ENCODE results near the gene TBCD. TPM values are rescaled to one million over a fixed set of nuclear protein-coding genes. Genes with fewer than 3 reads are reported as not detected.

The TBCD gene
- total and polyA plus RNA-seq, 9 of the 15 experiments (the other 6 are each of a cell fraction or from before 2014, with no cell fraction given) = 8.9 to 98.5 (median 28.0) TPM

- ChIA-PET POLR2A (interaction anchor here (0.8 to 1.7 kb wide), 2 partner anchors 11 to 24 kb away, joined by 3 to 5 read pairs; no protein-coding TSS in a partner anchor), CTCF (ENCODE audit: low intra/inter-chr PET ratio) (no interaction called here)
- Histone ChIP-seq H4K20me1 (replicated peaks; ENCODE audit: control insufficient read depth, insufficient read depth, low read length) (no peaks in the 10 kb centered on the region), H3K9me3 (replicated peaks; ENCODE audit: control insufficient read depth, insufficient read depth, low read depth, low read length) (no peaks in the 10 kb centered on the region), H2AFZ (ENCODE audit: low read depth, low read length) (no peak overlapping the region), H3K27ac (ENCODE audit: extremely low read depth, low read depth, low read length) (no peak overlapping the region), H3K4me3 (no peak overlapping the region), H3K27me3 (ENCODE audit: control insufficient read depth in 2 of 2, insufficient read depth in 2 of 2, low read length in 2 of 2) (no peaks in the 10 kb centered on the region), H3K9me1 (ENCODE audit: control insufficient read depth, insufficient read depth, low read length) (no peaks in the 10 kb centered on the region), H3K4me2 (ENCODE audit: insufficient read depth, low read length) (no peak overlapping the region), H3K4me1 (replicated peaks in 1 of 2; ENCODE audit: control insufficient read depth in 2 of 2, insufficient read depth in 2 of 2, low read length in 2 of 2) (peaks cover 0 to 17% of the 10 kb centered on the region in 2 experiments; a peak in 2 of 5 replicates), H3K36me3 (ENCODE audit: control insufficient read depth, insufficient read depth, low read length) (peaks cover 8% of the 10 kb centered on the region; the same call in 1 of the 3 replicates), H3K9ac (ENCODE audit: insufficient read depth in 1 of 2, low read depth in 2 of 2, low read length in 2 of 2) (peak overlapping the region in 1 of 2 experiments; percentile 58; a peak in 1 of 4 replicates), H3K79me2 (ENCODE audit: control insufficient read depth, insufficient read depth, low read length) (no peaks in the 10 kb centered on the region)
- ATAC-seq = no peak
- FAIRE-seq = no peak
- in situ Hi-C loops (cut with MboI) (no loop called here), intact Hi-C loops (cut with micrococcal nuclease) (no loop called here)
- TF ChIP-seq ATF4 (CRISPR knock-in tag; IDR thresholded peaks at IDR 0.05) (no peak), ATF1 (CRISPR knock-in tag; IDR thresholded peaks at IDR 0.05) (no peak), ATF1 (tag; IDR thresholded peaks at IDR 0.05) (no peak), ZNF77 (CRISPR knock-in tag; IDR thresholded peaks at IDR 0.05) (no peak)
- no TSS peak for BruUV-seq (replicated peaks)
- DNase-seq (ENCODE audit: extremely low read depth in 1 of 4, low spot score in 3 of 4) = no peak
- 89% methylated on average over 9 of the region's 11 CpGs for WGBS (ENCODE audit: insufficient coverage, low coverage, missing lambda C conversion rate)
Observed at GRCh38 chr17:82844796-82845162, 92.9 kb downstream of the TBCD start.

- ATAC-seq (no peak), DNase-seq (ENCODE audit: extremely low read depth in 1 of 4, low spot score in 3 of 4) (no peak), FAIRE-seq (no peak)
- Histone ChIP-seq H2AFZ (ENCODE audit: low read depth, low read length) (no peak overlapping the region), H3K4me3 (no peak overlapping the region), H3K27me3 (ENCODE audit: control insufficient read depth in 2 of 2, insufficient read depth in 2 of 2, low read length in 2 of 2) (no peaks in the 10 kb centered on the region), H3K4me2 (ENCODE audit: insufficient read depth, low read length) (no peak overlapping the region), H3K9me3 (replicated peaks; ENCODE audit: control insufficient read depth, insufficient read depth, low read depth, low read length) (no peaks in the 10 kb centered on the region; the same call in 1 of the 2 replicates), H3K9ac (ENCODE audit: insufficient read depth in 1 of 2, low read depth in 2 of 2, low read length in 2 of 2) (peak overlapping the region in 1 of 2 experiments; percentile 58; a peak in 1 of 4 replicates), H3K9me1 (ENCODE audit: control insufficient read depth, insufficient read depth, low read length) (no peaks in the 10 kb centered on the region), H3K4me1 (replicated peaks in 1 of 2; ENCODE audit: control insufficient read depth in 2 of 2, insufficient read depth in 2 of 2, low read length in 2 of 2) (peaks cover 0 to 21% of the 10 kb centered on the region in 2 experiments; a peak in 2 of 5 replicates), H4K20me1 (replicated peaks; ENCODE audit: control insufficient read depth, insufficient read depth, low read length) (no peaks in the 10 kb centered on the region), H3K27ac (ENCODE audit: extremely low read depth, low read depth, low read length) (no peak overlapping the region), H3K79me2 (ENCODE audit: control insufficient read depth, insufficient read depth, low read length) (no peaks in the 10 kb centered on the region; the same call in 2 of the 3 replicates), H3K36me3 (ENCODE audit: control insufficient read depth, insufficient read depth, low read length) (peaks cover 8% of the 10 kb centered on the region; the same call in 1 of the 3 replicates)
- POLR2A ChIA-PET = interaction anchor here (0.8 kb wide), 1 partner anchor 25 kb away, joined by 3 read pairs; no protein-coding TSS in a partner anchor
- intact Hi-C loops (cut with micrococcal nuclease) = no loop called here
- 90% methylated on average over 4 of the region's 24 CpGs for WGBS (ENCODE audit: insufficient coverage, low coverage, missing lambda C conversion rate)
- CTCF ChIA-PET (ENCODE audit: low intra/inter-chr PET ratio) = no interaction called here
- TF ChIP-seq MLLT1 (IDR thresholded peaks at IDR 0.05) (no peak), SNRNP70 (optimal IDR thresholded peaks at IDR 0.05; ENCODE audit: low read depth, low read length) (no peak), ESRRA (IDR thresholded peaks at IDR 0.05; ENCODE audit: borderline replicate concordance, low read depth) (no peak), ZKSCAN8 (CRISPR knock-in tag; IDR thresholded peaks at IDR 0.05) (no peak), SMARCE1 (IDR thresholded peaks at IDR 0.05) (no peak), MYBL2 (IDR thresholded peaks at IDR 0.05; ENCODE audit: low read depth) (no peak), MYBL2 (CRISPR knock-in tag; IDR thresholded peaks at IDR 0.05; ENCODE audit: borderline replicate concordance) (no peak), TCFL5 (CRISPR knock-in tag; conservative IDR thresholded peaks at IDR 0.05) (no peak), NFE2 (IDR thresholded peaks at IDR 0.05; ENCODE audit: low read depth) (no peak), MTF1 (CRISPR knock-in tag; IDR thresholded peaks at IDR 0.05; ENCODE audit: borderline replicate concordance) (no peak)
- in situ Hi-C loops (cut with MboI) = no loop called here
- BruUV-seq (replicated peaks) = no TSS peak
Observed at GRCh38 chr17:82845163-82845807, 93.4 kb downstream of the TBCD start.
